ENCODE measurements around the gene VANGL2. TPM values are rescaled to one million over a fixed set of nuclear protein-coding genes. Genes with fewer than 3 reads are reported as not detected.

Gene VANGL2
- polyA plus RNA-seq, 1 experiment, result 0.33 TPM

DNA sequence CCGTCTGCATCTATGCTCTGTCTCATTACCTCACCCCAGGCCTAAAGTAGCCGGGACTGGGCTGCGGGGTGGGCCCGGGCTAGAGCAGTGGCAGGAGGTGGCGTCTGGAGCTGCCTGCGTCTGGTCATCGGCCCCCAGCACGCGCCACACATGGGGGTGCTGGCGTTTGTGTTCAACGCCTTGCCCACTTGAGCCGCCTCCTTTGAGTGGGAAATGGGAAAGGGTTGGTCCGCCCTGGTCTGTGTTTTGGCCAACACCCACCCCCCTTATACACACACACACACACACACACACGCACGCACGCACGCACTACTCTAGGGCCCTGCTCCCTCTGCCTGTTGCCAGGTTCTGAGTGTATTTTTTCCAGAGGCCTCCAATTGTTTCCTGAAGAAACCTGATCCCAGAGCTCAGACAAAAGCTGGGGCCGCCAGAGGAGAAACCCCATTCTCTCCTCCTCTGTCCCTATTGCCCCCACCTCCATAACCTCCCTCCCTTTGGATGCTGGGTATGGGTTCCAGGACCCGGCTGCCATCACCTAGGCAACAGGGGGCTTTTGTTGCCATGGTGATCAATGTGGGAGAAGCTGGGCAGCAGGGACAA, 10.1 kb downstream of the VANGL2 start:
- ChIA-PET POLR2A (no interaction called here), CTCF (interaction anchor here (0.9 to 1.0 kb wide), 2 partner anchors 13 to 55 kb away, joined by 3 read pairs; no protein-coding TSS in a partner anchor)
- Histone ChIP-seq H3K4me3 (ENCODE audit: low read depth, low read length) (no peak overlapping the region), H3K36me3 (ENCODE audit: control insufficient read depth, insufficient read depth, low read length) (no peaks in the 10 kb centered on the region), H3K27me3 (ENCODE audit: control insufficient read depth, insufficient read depth, low read length) (peaks cover 5% of the 10 kb centered on the region; the same call in 1 of the 2 replicates)
- no peak for DNase-seq (ENCODE audit: low read depth)
- TF ChIP-seq, protein P1, sequence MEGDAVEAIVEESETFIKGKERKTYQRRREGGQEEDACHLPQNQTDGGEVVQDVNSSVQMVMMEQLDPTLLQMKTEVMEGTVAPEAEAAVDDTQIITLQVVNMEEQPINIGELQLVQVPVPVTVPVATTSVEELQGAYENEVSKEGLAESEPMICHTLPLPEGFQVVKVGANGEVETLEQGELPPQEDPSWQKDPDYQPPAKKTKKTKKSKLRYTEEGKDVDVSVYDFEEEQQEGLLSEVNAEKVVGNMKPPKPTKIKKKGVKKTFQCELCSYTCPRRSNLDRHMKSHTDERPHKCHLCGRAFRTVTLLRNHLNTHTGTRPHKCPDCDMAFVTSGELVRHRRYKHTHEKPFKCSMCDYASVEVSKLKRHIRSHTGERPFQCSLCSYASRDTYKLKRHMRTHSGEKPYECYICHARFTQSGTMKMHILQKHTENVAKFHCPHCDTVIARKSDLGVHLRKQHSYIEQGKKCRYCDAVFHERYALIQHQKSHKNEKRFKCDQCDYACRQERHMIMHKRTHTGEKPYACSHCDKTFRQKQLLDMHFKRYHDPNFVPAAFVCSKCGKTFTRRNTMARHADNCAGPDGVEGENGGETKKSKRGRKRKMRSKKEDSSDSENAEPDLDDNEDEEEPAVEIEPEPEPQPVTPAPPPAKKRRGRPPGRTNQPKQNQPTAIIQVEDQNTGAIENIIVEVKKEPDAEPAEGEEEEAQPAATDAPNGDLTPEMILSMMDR (IDR thresholded peaks at IDR 0.05; ENCODE audit: insufficient read depth, low read depth, low read length), result no peak

DNA sequence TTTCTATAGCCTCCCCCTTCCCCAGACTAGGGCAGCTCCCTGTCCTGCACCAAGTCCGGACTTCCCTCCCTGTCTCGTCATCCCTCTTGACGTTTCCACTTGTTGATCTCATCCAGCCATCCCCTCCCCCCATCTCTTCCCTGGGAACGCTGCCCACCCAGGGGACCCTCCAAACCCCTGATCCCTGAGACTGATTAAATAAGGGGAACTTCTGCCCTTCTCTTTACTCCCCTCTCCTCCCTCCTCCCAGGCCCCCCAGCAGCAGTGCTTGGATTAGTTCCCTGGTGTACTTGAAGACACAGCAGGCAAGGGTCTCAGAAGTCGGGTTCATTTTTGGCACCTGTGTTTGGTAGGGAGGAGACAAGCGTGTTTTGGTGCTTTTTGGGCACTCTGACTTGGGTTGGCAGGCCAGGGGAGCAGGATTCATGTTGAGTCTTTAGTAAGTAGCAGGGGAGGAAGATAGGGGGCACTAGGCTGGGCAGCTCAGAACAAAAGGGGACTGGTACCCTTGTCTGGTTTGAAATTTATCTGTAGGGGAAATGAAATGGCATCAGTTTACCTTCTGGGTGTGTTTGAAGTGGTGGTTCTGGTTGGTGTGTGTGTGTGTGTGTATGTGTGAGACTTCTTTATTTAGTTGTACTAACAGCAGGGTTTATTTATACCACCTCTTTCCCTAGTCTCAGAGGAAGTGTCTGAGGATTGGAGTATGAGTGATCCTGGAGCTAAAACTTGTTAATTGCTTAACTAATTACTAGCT, 11.1 kb downstream of the VANGL2 start:
- POLR2A ChIA-PET, result no interaction called here
- CTCF ChIA-PET, result interaction anchor here (0.9 kb wide), 1 partner anchor 14 kb away, joined by 3 read pairs; no protein-coding TSS in a partner anchor
- DNase-seq (ENCODE audit: low read depth), result no peak
- TF ChIP-seq, protein P1 (IDR thresholded peaks at IDR 0.05; ENCODE audit: insufficient read depth, low read depth, low read length), result no peak
- Histone ChIP-seq H3K27me3 (ENCODE audit: control insufficient read depth, insufficient read depth, low read length) (peaks cover 5% of the 10 kb centered on the region; the same call in 1 of the 2 replicates), H3K4me3 (ENCODE audit: low read depth, low read length) (no peak overlapping the region), H3K36me3 (ENCODE audit: control insufficient read depth, insufficient read depth, low read length) (no peaks in the 10 kb centered on the region)

DNA sequence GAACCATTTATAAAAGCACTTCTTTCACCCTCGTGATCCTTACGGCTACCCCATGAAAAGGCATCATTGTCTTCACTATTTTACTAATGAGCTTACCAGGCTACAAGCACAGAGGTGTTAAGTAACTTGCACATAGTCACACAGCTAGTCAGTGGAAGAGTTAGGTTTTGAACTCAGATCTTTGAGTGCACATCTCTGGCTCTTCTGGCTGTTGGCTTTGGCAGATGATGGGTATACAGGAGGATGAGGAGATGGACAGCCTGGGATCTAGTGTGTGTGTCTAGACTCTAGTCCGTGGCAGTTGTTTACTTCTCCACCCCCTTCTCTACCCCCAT, 11.6 kb downstream of the VANGL2 start:
- peaks cover 5% of the 10 kb centered on the region; the same call in 1 of the 2 replicates for H3K27me3 ChIP-seq (ENCODE audit: control insufficient read depth, insufficient read depth, low read length)
- H3K36me3 ChIP-seq (ENCODE audit: control insufficient read depth, insufficient read depth, low read length), result no peaks in the 10 kb centered on the region
- no peak overlapping the region for H3K4me3 ChIP-seq (ENCODE audit: low read depth, low read length)
- TF ChIP-seq, protein P1 (IDR thresholded peaks at IDR 0.05; ENCODE audit: insufficient read depth, low read depth, low read length), result no peak
- DNase-seq (ENCODE audit: low read depth), result no peak
- ChIA-PET POLR2A (no interaction called here), CTCF (no interaction called here)

DNA sequence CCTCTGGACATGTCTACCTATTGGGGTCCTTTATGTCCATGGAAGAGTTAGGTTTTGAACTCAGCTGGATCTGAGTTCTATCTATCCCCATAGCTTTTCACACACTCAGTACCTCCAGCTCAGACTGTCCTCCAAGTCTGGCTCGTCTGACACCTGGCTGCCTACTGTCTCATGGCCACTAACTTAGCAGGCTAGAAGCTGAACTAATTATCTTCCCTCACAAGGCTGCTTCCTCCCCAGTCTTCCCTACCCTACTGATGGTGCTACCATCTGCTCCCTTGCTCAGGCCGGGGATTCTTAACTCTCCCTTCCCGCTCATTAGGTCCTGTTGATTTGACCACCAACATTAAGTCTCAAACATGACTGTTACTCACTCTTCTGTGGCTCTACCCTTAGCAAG, 13.4 kb downstream of the VANGL2 start:
- Histone ChIP-seq H3K27me3 (ENCODE audit: control insufficient read depth, insufficient read depth, low read length) (peaks cover 6% of the 10 kb centered on the region; the same call in 1 of the 2 replicates), H3K4me3 (ENCODE audit: low read depth, low read length) (no peak overlapping the region), H3K36me3 (ENCODE audit: control insufficient read depth, insufficient read depth, low read length) (no peaks in the 10 kb centered on the region)
- DNase-seq (ENCODE audit: low read depth), result no peak
- TF ChIP-seq, protein P1 (IDR thresholded peaks at IDR 0.05; ENCODE audit: insufficient read depth, low read depth, low read length), result no peak
- POLR2A ChIA-PET, result no interaction called here
- CTCF ChIA-PET, result interaction anchor here (1.5 kb wide), 1 partner anchor 15 kb away, joined by 4 read pairs; no protein-coding TSS in a partner anchor

DNA sequence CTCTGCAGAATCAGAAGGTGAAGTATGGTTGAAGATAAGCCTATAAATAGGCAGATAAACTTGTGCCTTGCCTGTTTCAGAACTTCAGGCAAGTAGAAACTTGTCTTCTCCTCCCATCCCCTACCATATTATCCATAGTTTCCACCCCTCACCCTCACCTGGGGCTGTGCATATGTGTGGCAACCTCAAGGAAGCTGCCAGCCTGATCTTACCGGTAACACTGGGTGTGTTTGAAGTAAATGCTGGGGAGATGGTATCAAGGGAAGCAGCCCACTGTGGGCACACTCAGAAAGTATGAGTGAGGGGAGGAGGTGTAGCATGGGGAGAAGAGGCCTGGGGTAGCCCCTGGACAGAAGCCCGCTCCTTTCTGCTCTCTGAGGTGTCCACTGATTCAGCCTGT, 14.5 kb downstream of the VANGL2 start:
- TF ChIP-seq, protein P1 (IDR thresholded peaks at IDR 0.05; ENCODE audit: insufficient read depth, low read depth, low read length), result no peak
- no peak for DNase-seq (ENCODE audit: low read depth)
- ChIA-PET CTCF (no interaction called here), POLR2A (no interaction called here)
- Histone ChIP-seq H3K4me3 (ENCODE audit: low read depth, low read length) (no peak overlapping the region), H3K36me3 (ENCODE audit: control insufficient read depth, insufficient read depth, low read length) (no peaks in the 10 kb centered on the region), H3K27me3 (ENCODE audit: control insufficient read depth, insufficient read depth, low read length) (peaks cover 3% of the 10 kb centered on the region; the same call in 1 of the 2 replicates)
